HepG2 (cell line): ENCODE results near the gene PHF5A. TPM values are rescaled to one million over a fixed set of nuclear protein-coding genes. Genes with fewer than 3 reads are reported as not detected.

Source experiments
- ARNT ChIP-seq: fragments of 450-650 bp; IDR thresholded peaks from 2 replicates; pipeline ENCODE4 v1.6.1; 2017
- ASH2L ChIP-seq: fragments of 300-600, 200-600 bp; sonication (generic); IDR thresholded peaks from 2 replicates; pipeline ENCODE4 v1.7.0; 2017; ENCODE audit warnings: low read depth, mild to moderate bottlenecking, moderate library complexity, mixed read lengths, low read length; ENCODE audit not compliant: insufficient read length
- ATF3 ChIP-seq: sonication (generic); formaldehyde crosslinking; IDR thresholded peaks from 2 replicates; pipeline ENCODE4 v1.4.0; 2020; ENCODE audit warnings: missing genetic modification reagents
- CEBPG ChIP-seq: IDR thresholded peaks from 2 replicates; pipeline ENCODE4 v1.6.1; 2016
- FOXA3 ChIP-seq: IDR thresholded peaks from 2 replicates; pipeline ENCODE4 v1.6.1; 2016; ENCODE audit warnings: missing genetic modification reagents, missing compliant biosample characterization
- HIVEP1 ChIP-seq: sonication (generic); formaldehyde crosslinking; IDR thresholded peaks from 2 replicates; pipeline ENCODE4 v1.4.0; 2020; ENCODE audit warnings: mild to moderate bottlenecking, missing genetic modification reagents
- MTF1 ChIP-seq: sonication (generic); formaldehyde crosslinking; IDR thresholded peaks from 2 replicates; pipeline ENCODE4 v1.5.0; 2020; ENCODE audit warnings: missing genetic modification reagents
- MTF2 ChIP-seq: sonication (generic); formaldehyde crosslinking; IDR thresholded peaks from 2 replicates; pipeline ENCODE4 v1.5.0; 2020; ENCODE audit warnings: missing genetic modification reagents, borderline replicate concordance
- POGK ChIP-seq: sonication (generic); formaldehyde crosslinking; conservative IDR thresholded peaks from 2 replicates; pipeline ENCODE4 v1.8.0; 2022; ENCODE audit warnings: mild to moderate bottlenecking, moderate library complexity, missing genetic modification reagents
- POLR2G ChIP-seq: fragments of 200-400 bp; formaldehyde crosslinking; IDR thresholded peaks from 2 replicates; pipeline ENCODE4 v1.6.1; 2018; ENCODE audit warnings: mild to moderate bottlenecking, low read depth, low read length, moderate library complexity
- TEAD2 ChIP-seq: sonication (generic); formaldehyde crosslinking; IDR thresholded peaks from 2 replicates; pipeline ENCODE4 v1.9.0; 2021; ENCODE audit warnings: missing genetic modification reagents
- TEAD3 ChIP-seq: optimal IDR thresholded peaks from 2 replicates; pipeline ENCODE3; 2016; ENCODE audit warnings: borderline replicate concordance
- YEATS4 ChIP-seq: sonication (generic); formaldehyde crosslinking; IDR thresholded peaks from 2 replicates; pipeline ENCODE4 v1.4.0; 2020; ENCODE audit warnings: missing genetic modification reagents, borderline replicate concordance
- ZBTB26 ChIP-seq: IDR thresholded peaks from 2 replicates; pipeline ENCODE4 v1.6.1; 2016; ENCODE audit warnings: missing compliant biosample characterization, missing genetic modification reagents, borderline replicate concordance
- ZFP36L1 ChIP-seq: sonication (generic); formaldehyde crosslinking; IDR thresholded peaks from 2 replicates; pipeline ENCODE4 v1.8.0; 2022; ENCODE audit warnings: mild to moderate bottlenecking, missing genetic modification reagents, moderate library complexity
- ZMAT3 ChIP-seq: sonication (generic); formaldehyde crosslinking; conservative IDR thresholded peaks from 2 replicates; pipeline ENCODE4 v1.7.0; 2021; ENCODE audit warnings: missing genetic modification reagents
- ZNF12 ChIP-seq: sonication (generic); formaldehyde crosslinking; IDR thresholded peaks from 2 replicates; pipeline ENCODE4 v1.5.0; 2020; ENCODE audit warnings: missing genetic modification reagents
- ZNF160 ChIP-seq: sonication (generic); formaldehyde crosslinking; IDR thresholded peaks from 2 replicates; pipeline ENCODE4 v1.8.0; 2022; ENCODE audit warnings: mild to moderate bottlenecking, inconsistent platforms, missing genetic modification reagents
- ZNF225 ChIP-seq: sonication (generic); formaldehyde crosslinking; IDR thresholded peaks from 2 replicates; pipeline ENCODE4 v1.4.0; 2020; ENCODE audit warnings: mild to moderate bottlenecking, missing genetic modification reagents
- ZNF350 ChIP-seq: sonication (generic); formaldehyde crosslinking; IDR thresholded peaks from 2 replicates; pipeline ENCODE4 v1.4.0; 2020; ENCODE audit warnings: mild to moderate bottlenecking, low read depth, missing genetic modification reagents, borderline replicate concordance
- ZNF44 ChIP-seq: sonication (generic); formaldehyde crosslinking; IDR thresholded peaks from 2 replicates; pipeline ENCODE4 v1.5.1; 2020; ENCODE audit warnings: mild to moderate bottlenecking, missing genetic modification reagents
- ZNF740 ChIP-seq: sonication (generic); formaldehyde crosslinking; IDR thresholded peaks from 2 replicates; pipeline ENCODE4 v1.4.0; 2020; ENCODE audit warnings: missing genetic modification reagents
- ZNF781 ChIP-seq: sonication (generic); formaldehyde crosslinking; IDR thresholded peaks from 2 replicates; pipeline ENCODE4 v1.5.1; 2020; ENCODE audit warnings: borderline replicate concordance, mild to moderate bottlenecking, missing genetic modification reagents; ENCODE audit errors: not compliant biosample characterization
- polyA plus RNA-seq, 8 experiments: library from polyadenylated mRNA; depleted of rRNA in 3 of 8; stranded (reverse) in 7 of 8; unstranded in 1 of 8; fragments of >200 nt; fragmentation: Illumina TruSeq in 4 of 8; extraction: Trizol in 4 of 8; gene quantifications; 2 replicates each; pipeline versions ENCODE4 v1.2.1 to v1.2.3, GENCODE V29; 2011 to 2016; ENCODE audit warnings: low read depth in 4 of 8, missing spikeins in 1 of 8, mixed read lengths in 1 of 8; ENCODE audit not compliant: insufficient read depth in 1 of 8
- total RNA-seq, 5 experiments: library from RNA; depleted of rRNA; stranded (reverse); fragments of >200 nt; fragmentation: Illumina TruSeq; extraction: Trizol; gene quantifications; 2 replicates each; pipeline ENCODE4 v1.2.3, GENCODE V29; 2016; ENCODE audit warnings: low read depth in 1 of 5

PHF5A gene
- total and polyA plus RNA-seq, 2 of the 13 experiments (the other 11 are each of a cell fraction or from before 2014, with no cell fraction given): 56.6 to 105 TPM

GRCh38 chr22:41448189-41448808 lies 20.2 kb downstream of the PHF5A start (continued):
- TF ChIP-seq ATF3 (CRISPR knock-in tag) (peak; percentile 28; the same call in 1 of the 2 replicates), ZNF225 (0 out of 2 replicates have a peak, but pooled peaks have one; percentile 36), ZNF350 (CRISPR knock-in tag) (peak; percentile 71), POGK (CRISPR knock-in tag) (peak; percentile 57; the same call in 1 of the 2 replicates), ZNF781 (CRISPR knock-in tag) (no peak), POLR2G (peak; percentile 75), TEAD2 (CRISPR knock-in tag) (no peak), ZNF740 (CRISPR knock-in tag) (peak; percentile 89; the same call in 1 of the 2 replicates), FOXA3 (peak; percentile 15; the same call in 1 of the 2 replicates), ZNF44 (CRISPR knock-in tag) (no peak), MTF1 (CRISPR knock-in tag) (no peak), ZNF160 (0 out of 2 replicates have a peak, but pooled peaks have one; percentile 7), TEAD3 (CRISPR knock-in tag) (peak; percentile 48), YEATS4 (CRISPR knock-in tag) (0 out of 2 replicates have a peak, but pooled peaks have one; percentile 46), CEBPG (peak; percentile 32), HIVEP1 (peak; percentile 96), ZBTB26 (peak; percentile 15; the same call in 1 of the 2 replicates), ASH2L (peak; percentile 7), ZNF12 (CRISPR knock-in tag) (peak; percentile 15; the same call in 1 of the 2 replicates), MTF2 (no peak), ZFP36L1 (CRISPR knock-in tag) (peak; percentile 20; the same call in 1 of the 2 replicates), ARNT (no peak), ZMAT3 (no peak; the same call in 1 of the 2 replicates)
